Activated gamma-delta T cell (primary cell): Measurements from ENCODE around the gene CFAP299.
"Not testable (repeated sequence)": the region's sequence is repeated elsewhere in the genome, so short reads cannot be mapped to it uniquely, and the experiment has no call there.

ENCODE experiments used
- DNase-seq: peaks from one replicate; lab custom pipeline; 2025; lab: John Stamatoyannopoulos, UW

CFAP299 gene

GRCh38 chr4:80610845-80611677 is 275.5 kb downstream of the CFAP299 start:
- no peak for DNase-seq

- no peak for DNase-seq
Observed at GRCh38 chr4:80611678-80611979, 276.1 kb downstream of the CFAP299 start.

GRCh38 chr4:80613470-80613869 is 277.9 kb downstream of the CFAP299 start:
- no peak for DNase-seq

- no peak for DNase-seq
Observed at GRCh38 chr4:80614319-80614718, 278.8 kb downstream of the CFAP299 start.

- no peak for DNase-seq
Observed at GRCh38 chr4:80615099-80615498, 279.6 kb downstream of the CFAP299 start.

- no peak for DNase-seq
Observed at GRCh38 chr4:80619070-80619674, 283.6 kb downstream of the CFAP299 start.

GRCh38 chr4:80631861-80632260 is 296.3 kb downstream of the CFAP299 start:
- no peak for DNase-seq

GRCh38 chr4:80637190-80637589 is 301.7 kb downstream of the CFAP299 start:
- DNase-seq = no peak

GRCh38 chr4:80646061-80646460 is 310.5 kb downstream of the CFAP299 start:
- no peak for DNase-seq

GRCh38 chr4:80655662-80656061 is 320.1 kb downstream of the CFAP299 start:
- DNase-seq = no peak

- DNase-seq = not testable (repeated sequence)
Observed at GRCh38 chr4:80670118-80670517, 334.6 kb downstream of the CFAP299 start.

- no peak for DNase-seq
Observed at GRCh38 chr4:80678413-80678812, 342.9 kb downstream of the CFAP299 start.

- DNase-seq = no peak
Observed at GRCh38 chr4:80680934-80681333, 345.4 kb downstream of the CFAP299 start.

- DNase-seq = no peak
Observed at GRCh38 chr4:80685214-80685613, 349.7 kb downstream of the CFAP299 start.

GRCh38 chr4:80687736-80688135 is 352.2 kb downstream of the CFAP299 start:
- not testable (repeated sequence) for DNase-seq

GRCh38 chr4:80694171-80694570 is 358.6 kb downstream of the CFAP299 start:
- no peak for DNase-seq

- DNase-seq = no peak
Observed at GRCh38 chr4:80705311-80705710, 369.8 kb downstream of the CFAP299 start.

GRCh38 chr4:80709082-80709869 is 373.7 kb downstream of the CFAP299 start:
- DNase-seq = no peak

- DNase-seq = no peak
Observed at GRCh38 chr4:80710748-80711451, 375.4 kb downstream of the CFAP299 start.

- no peak for DNase-seq
Observed at GRCh38 chr4:80711956-80712355, 376.4 kb downstream of the CFAP299 start.

- DNase-seq = no peak
Observed at GRCh38 chr4:80713409-80713808, 377.9 kb downstream of the CFAP299 start.

GRCh38 chr4:80717204-80717603 is 381.7 kb downstream of the CFAP299 start:
- no peak for DNase-seq
